22Rv1 (cell line): ENCODE measurements around the gene TGM6.

Experiments
- ZFX ChIP-seq: fragments of 450-650 bp; IDR thresholded peaks from 2 replicates; pipeline ENCODE4 v1.6.1; 2017; ENCODE audit warnings: antibody characterized with exemption, borderline replicate concordance
- TF ChIP-seq, protein P1 (sequence below): fragments of 450-650 bp; IDR thresholded peaks from 2 replicates; pipeline ENCODE4 v1.5.1; 2017; ENCODE audit warnings: mild to moderate bottlenecking

- TF ChIP-seq ZFX = no peak
- TF ChIP-seq, protein P1, sequence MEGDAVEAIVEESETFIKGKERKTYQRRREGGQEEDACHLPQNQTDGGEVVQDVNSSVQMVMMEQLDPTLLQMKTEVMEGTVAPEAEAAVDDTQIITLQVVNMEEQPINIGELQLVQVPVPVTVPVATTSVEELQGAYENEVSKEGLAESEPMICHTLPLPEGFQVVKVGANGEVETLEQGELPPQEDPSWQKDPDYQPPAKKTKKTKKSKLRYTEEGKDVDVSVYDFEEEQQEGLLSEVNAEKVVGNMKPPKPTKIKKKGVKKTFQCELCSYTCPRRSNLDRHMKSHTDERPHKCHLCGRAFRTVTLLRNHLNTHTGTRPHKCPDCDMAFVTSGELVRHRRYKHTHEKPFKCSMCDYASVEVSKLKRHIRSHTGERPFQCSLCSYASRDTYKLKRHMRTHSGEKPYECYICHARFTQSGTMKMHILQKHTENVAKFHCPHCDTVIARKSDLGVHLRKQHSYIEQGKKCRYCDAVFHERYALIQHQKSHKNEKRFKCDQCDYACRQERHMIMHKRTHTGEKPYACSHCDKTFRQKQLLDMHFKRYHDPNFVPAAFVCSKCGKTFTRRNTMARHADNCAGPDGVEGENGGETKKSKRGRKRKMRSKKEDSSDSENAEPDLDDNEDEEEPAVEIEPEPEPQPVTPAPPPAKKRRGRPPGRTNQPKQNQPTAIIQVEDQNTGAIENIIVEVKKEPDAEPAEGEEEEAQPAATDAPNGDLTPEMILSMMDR = no peak
These were observed 84.4 kb downstream of the TGM6 start for GRCh38 chr20:2465100-2465499.
